Measurements from ENCODE around the gene MBNL1.

MBNL1 gene

DNA sequence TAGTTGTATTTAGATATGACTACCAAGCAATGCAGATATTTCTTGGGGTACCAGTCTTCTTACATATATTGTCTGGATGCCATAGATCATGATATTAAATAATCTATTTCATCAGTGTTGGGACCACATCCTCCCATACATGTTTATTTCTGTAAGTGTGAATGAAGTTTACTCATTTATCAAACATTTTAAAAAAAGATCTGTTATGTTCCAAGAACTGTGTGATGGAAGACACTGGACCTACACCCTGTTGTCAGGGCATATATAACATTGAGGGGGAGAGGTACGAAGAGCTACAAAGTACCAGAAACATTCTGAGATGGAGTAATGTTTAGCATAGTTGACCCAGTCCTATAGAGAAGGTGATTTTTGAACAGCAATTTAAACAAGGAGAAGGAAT is 26.6 kb downstream of the MBNL1 start:
- DNase-seq (ENCODE audit: extremely low read depth in 1 of 2, low read depth in 1 of 2) = no peak

DNA sequence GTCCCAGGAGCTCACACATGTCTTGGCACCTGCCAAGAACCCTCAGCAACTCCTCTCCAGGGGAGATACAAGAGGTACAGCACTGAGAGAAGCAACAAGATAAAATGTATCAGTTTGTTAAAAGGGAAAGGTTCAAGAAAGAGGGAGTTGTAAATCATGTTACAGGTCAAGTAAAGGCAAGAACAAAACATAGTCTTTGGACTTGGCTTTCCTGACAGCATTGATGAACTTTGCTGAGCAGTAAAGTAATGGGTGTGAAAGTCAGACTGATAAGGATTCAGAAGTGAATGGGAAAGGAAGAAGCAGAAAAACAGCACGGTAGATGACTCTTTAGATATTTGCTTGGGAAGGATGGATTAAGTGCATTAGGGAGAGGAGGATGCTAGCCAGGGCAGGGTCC is 27.1 kb downstream of the MBNL1 start:
- DNase-seq (ENCODE audit: extremely low read depth in 1 of 2, low read depth in 1 of 2) = no peak

DNA sequence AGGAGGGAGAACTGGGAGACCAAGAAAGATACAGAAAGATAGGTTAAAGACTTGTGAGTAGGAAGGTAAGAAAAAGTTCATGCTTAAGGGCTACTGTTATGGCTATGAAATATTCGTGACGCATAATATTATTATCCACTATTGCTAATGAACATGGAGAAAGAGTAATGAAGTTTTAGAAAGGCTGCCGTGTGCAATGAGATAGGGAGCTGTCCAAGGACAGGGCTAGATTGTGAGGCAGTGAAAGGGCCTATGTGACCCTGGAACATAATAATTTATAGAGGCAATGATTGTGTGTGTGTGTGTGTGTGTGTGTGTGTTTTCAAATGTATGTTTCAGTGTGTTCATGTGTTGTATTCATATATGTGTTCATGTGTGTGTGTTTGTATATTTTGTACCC is 27.7 kb downstream of the MBNL1 start:
- DNase-seq (ENCODE audit: extremely low read depth in 1 of 2, low read depth in 1 of 2) = no peak

DNA sequence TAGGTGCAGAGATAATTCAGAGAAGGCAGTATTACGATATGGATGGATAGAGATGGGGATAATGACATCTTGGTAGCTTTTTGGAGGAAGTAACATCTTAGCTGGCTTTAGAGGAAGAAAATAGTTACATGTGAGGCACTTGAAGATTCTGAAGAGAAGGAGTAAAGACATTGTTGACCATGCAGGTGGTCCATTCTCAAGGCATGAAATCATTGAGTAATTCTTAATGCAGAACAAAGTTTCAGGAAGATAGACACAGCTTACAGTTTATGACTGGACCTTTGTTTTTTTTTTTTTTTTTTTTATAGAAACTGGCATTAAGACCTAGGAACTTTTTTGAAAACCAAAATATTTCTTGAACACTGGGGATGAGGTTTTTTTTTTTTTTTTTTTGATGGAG is 28.2 kb downstream of the MBNL1 start:
- DNase-seq (ENCODE audit: extremely low read depth in 1 of 2, low read depth in 1 of 2) = no peak

DNA sequence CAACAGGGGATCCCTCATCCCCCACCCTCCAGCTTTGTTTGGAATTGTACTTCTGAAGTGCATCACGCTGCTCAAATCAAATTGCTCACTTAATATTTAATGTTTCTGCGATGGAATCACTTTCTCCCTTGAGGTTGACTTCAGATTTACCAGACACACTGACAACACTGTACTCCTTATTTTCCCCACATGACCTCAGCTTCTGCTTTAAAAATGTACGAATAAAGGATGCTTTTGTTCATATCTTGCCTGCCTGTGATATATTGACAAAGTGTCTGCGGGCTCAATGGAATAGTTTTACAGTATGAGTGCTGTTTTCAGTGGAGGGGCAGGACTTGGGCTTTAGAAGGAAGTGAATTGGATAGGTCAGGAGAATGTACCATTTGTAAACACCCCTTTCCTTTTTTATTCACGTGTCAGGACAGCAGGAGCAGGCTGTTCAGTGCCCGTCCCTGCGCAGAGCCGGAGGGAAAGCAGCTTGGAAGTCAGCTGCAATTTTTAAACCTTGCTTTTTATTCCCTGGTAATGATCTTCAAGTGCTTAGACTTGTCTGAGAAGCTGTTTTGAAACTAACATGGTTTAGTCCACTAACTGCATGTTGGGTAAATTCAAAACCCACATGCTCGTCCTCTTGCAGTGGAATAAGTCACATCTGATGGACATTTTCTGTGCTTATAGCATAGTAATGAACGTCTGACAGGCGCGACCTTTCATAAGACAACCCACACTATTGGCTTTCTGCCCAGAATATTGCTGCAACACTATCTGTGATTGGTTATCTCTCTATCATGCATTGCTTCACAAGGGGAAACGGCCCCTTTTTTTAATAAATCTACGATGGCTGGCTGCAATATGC is 29.9 kb downstream of the MBNL1 start:
- peak in 1 of 2 donors; percentile 39 for DNase-seq (ENCODE audit: extremely low read depth in 1 of 2, low read depth in 1 of 2)

DNA sequence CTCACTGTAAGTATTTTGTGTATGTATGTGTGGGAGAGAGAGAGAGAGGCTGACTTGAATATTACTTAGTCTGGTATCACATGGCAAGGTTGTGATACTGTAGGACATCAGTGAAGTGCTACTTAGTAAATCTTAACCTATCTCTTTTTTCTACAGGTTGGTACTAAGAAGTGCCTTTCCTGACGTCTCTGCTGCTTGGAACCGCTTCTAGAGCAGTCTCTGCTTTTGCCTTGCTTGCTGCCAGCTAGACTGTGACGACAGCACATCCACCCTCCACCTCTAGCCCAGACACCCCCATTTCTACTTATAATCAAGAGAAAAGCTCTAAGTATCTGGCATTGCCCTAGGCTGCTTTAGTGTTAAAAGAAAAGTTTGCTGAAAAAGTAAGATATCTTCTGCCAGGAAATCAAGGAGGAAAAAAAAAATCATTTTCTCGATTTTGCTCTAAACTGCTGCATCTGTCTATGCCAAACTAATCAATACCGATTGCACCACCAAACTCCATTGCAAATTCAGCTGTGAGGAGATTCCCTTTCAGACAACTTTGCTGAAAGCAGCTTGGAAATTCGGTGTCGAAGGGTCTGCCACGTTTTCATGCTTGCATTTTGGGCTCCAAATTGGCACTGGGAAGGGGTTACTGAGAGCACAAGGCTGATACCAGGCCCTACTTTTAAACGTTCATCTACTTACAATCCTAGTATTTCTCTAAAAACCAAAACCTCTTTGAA is 30.7 kb downstream of the MBNL1 start:
- DNase-seq (ENCODE audit: extremely low read depth in 1 of 2, low read depth in 1 of 2) = no peak

DNA sequence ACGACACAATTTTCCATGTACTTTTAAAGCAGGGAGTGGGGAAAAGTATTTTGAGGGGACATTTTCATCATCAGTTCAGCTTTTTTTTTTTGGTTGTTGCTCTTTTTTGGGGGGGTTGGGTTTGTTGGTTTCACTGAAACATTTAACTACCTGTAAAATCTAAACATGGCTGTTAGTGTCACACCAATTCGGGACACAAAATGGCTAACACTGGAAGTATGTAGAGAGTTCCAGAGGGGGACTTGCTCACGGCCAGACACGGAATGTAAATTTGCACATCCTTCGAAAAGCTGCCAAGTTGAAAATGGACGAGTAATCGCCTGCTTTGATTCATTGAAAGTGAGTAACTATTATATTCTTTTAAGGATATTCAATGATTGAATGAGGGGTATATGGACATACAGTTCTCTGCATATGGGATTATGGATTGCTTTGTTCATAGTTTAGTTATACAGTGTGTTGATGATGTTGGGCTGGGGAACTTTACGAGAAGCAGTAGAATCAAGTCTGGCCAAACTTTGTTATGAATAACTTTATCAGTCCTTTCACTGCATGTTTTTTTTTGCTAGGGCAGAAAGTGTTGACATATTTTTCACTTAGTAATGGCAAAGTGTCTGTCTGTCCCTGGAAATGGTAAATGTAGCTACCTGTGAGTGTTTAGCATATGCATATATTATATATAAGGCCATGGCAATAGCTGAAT is 31.5 kb downstream of the MBNL1 start:
- no peak for DNase-seq (ENCODE audit: extremely low read depth in 1 of 2, low read depth in 1 of 2)

DNA sequence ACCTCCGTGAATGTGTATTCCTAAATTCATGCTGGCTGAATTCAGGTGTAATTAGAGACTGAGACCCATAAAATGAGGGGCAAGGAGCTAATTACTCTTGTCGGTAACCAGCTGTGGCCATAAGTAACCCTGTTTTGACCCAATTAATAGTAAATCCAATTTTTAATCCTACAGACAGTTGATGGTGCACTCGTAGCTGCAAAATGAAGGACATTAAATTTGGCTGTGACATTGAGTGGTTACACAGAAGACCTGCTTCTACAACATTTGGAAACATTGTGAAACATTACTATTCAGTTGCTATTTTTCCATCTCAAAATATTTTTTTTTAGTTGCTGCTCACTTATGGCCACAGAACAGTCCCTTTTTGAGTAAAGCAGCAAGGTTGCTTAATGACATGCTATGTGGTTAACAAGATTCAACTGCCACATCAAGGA is 33.0 kb downstream of the MBNL1 start:
- no peak for DNase-seq (ENCODE audit: extremely low read depth in 1 of 2, low read depth in 1 of 2)

DNA sequence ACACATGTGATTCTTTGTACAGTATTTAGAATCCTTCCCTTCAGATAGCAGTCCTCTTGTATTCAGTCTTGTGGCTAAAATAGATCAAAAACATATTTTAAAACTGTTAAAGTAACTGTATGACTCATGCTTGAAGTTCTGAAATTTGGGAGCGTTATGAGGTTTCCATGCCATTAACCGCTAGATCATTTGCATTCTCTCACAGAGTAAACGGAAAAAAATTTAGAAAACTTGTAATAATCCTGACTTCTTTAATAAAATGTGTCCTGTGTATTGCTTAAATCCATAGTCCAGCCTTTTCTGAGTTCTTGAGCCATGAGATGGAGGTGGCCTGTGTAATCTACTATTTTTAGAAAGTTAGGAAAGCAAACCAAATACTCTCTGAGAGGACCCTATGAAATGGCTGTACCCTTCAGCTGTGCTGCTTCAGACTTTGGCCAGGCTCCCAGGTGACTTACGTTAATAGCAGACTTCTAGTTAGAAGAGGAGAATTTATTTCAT is 33.8 kb downstream of the MBNL1 start:
- no peak for DNase-seq (ENCODE audit: extremely low read depth in 1 of 2, low read depth in 1 of 2)

DNA sequence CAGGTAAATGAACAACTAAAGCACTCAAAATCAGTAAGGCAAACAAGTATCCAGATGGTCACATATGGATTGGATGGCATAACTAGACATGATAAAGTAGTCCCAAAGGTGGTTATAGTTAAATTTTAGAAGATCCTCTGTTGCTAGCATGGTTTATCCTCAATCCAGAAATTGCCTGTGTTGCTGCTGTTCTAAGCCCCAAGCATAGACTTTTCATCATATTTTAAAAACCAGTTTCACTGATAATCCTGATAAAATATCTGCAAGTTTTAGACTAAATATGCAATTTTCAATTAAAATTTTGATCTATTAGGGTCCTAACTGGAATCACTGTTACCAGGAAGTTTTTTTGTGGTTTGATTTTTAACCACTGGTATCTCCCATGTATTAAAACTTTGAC is 35.4 kb downstream of the MBNL1 start:
- DNase-seq (ENCODE audit: extremely low read depth in 1 of 2, low read depth in 1 of 2) = no peak

DNA sequence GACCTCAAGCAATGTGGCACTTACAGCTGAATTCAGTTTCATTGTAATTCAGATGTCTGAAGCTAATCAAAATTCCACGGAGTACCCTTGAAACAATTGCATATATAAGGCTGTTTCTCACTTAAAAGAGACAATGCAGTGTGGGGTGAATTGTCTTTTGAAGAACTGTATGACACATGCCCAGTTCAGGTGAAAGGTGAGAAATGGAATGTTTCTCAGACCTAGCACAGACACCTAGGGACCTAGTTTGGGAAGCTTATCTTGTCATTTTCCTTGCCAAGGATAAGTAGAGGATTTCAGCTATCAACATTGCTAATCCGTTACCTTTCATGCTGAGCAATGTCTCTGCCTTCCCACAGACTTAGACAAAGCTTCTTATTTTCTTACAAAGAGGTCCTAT is 36.3 kb downstream of the MBNL1 start:
- no peak for DNase-seq (ENCODE audit: extremely low read depth in 1 of 2, low read depth in 1 of 2)

DNA sequence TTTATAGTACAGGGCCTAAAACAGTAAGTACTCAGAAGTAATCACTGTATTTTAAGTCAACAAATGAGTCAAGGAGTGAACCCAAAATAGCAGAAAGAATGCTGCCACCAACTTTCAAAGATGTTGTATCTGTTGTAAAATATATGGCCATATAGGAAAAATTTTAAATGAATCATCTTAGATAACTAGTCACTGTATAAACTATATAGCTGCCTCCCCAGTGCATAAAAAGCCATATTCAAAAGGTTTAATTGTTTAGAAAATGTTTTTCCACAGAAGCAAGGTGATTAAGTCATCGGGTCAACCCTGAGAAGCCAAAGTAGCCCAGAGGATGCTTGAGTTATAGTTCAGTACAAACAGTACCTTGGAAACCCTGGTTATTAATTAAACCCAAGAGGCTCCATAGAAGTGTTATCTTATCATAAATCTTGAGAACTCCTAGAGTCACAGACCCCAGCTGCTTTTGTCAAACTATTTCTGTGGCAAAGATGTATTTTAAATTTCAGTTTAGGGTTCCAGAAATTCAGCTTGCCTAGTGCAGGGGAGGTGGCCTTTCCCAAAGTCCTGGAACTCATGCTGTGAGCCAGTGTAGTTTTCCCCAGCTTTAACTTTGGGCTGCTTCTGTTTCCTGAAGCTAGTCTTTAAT is 39.2 kb downstream of the MBNL1 start:
- no peak for DNase-seq (ENCODE audit: extremely low read depth in 1 of 2, low read depth in 1 of 2)

DNA sequence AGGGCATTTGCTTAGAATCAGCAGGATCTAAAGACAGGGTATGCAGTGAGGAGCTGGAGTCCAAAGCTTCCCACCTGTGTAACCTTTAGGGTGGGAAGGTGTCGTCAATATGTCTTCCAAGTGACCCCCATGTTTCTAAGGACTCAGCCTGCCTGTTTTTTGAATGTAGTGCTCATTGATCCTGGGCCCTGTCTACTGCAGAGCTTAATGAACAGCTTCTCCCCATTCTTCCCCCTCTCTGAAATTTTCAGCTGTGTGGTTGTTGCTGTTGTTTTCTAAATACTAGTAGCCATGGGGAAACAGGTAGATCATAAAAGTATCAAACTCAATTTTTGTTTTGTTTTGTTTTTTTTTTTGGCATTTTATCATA is 39.7 kb downstream of the MBNL1 start:
- no peak for DNase-seq (ENCODE audit: extremely low read depth in 1 of 2, low read depth in 1 of 2)

DNA sequence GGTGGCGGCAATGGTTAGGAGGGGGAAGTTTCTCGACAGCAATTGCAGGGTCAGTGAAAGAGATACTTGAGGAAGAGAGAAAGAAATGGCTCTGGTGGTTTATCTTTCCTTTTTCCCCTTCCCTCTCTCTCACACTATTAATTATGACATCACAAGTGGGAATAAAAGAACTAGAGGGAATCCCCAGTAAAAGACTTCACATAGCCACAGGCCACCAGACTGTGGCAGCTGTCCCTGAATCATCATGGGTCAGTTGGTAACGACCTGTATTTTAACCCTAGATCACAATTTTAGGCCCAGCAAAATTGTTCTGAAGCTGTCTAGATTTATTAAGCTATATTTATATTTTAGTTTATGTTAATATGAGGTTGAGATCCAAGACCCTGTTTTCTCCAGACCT is 40.3 kb downstream of the MBNL1 start:
- no peak for DNase-seq (ENCODE audit: extremely low read depth in 1 of 2, low read depth in 1 of 2)

DNA sequence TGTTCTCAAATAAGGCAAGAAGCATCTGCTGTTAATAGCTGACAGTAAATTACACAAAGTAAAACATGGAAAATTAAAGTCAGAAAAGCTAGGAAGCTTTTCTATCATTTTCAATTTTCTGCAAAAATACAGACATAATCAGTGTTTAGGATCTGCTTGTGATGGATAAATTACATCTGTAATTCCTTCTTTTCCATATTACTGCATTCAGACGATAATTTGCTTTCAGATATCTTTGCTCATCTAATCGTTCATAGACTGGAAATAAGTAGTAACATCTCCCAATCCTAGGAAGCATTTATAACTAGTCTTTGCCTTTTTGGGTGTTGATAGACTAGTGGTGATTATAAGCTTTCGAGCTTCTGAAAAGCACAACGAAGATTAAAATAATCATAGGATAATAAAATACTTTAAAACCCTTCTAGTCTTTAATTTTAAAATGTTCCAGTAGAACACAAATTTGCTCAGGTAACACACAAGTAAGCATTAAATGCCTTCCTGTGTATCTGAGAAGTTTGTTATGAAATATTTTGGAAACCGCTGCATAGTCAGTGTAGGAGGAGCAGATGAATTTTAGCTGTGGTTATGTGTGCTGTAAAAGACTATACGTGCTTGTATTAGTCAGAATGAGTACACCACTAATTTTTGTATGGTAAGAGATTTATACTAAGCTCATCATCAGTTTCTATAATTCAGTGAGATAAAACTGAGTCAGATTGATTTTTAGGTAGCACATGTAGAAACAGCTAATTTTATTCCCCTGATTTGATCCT is 41.0 kb downstream of the MBNL1 start:
- no peak for DNase-seq (ENCODE audit: extremely low read depth in 1 of 2, low read depth in 1 of 2)

DNA sequence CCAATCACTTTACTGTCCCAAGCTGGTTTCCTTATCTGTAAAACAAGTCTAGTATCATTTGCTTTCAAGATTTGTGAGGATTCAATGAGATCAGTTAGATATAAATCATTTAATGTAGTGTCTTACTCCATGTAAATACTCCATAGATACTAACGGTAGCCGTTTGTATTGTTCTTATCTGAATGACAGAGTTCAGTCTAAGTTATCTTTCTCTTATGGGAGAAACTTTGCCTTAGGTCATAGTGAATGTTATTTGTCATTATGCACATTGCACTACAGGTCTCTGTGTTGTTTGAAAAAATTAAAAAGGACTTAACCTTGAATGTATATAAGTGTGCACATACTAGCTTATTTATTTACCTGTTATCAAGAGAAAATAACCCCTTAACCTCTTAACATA is 44.7 kb downstream of the MBNL1 start:
- no peak for DNase-seq (ENCODE audit: extremely low read depth in 1 of 2, low read depth in 1 of 2)

DNA sequence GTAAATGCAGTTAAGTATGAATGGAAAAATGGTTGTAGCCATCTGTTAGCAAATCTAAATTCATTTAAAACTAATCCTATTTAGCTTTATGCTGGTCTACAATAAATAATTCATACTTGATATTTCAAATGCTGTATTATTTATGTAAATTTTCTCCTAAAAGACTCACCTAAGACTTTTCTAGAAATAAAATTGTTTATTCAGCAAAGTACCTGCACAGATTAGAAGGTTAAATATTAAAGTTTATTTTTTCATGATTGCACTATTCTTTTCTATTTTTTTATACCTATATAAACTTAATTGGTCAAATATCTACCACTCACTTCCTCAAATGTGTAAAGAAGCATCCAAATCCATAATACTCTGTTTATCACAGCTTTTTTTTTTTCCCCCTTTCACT is 45.2 kb downstream of the MBNL1 start:
- no peak for DNase-seq (ENCODE audit: extremely low read depth in 1 of 2, low read depth in 1 of 2)

DNA sequence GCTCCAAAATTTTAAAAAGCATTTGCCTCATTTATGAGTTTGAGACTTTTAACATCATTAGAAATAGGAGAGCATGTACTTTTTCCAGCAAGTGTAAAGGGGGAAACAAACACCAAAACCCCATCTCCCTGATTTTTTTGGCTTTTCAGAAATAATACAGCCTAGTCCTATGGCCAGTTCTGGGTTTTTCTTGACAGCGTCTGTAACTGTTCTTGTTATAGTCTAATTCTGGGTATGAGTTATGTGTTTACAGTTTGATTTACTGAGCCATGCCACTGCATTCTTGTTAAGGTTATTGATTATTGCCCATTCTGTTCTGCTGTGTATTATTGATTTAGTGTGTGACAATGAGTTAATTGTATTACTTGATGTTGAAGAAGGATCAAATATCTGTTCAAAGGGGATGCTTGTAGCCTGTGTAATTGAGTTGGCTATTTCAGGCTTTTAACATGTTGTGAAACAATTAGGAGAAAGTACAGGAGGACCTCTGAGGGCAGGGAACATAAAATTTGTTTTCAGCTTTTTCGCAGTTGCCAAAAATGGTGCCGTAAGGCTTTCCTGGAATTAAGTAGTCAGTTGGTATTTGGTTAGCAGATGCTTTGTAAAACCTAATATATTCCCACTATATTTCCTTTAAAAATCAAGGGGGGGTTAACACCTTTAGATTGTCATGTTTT is 46.1 kb downstream of the MBNL1 start:
- DNase-seq (ENCODE audit: extremely low read depth in 1 of 2, low read depth in 1 of 2) = no peak

DNA sequence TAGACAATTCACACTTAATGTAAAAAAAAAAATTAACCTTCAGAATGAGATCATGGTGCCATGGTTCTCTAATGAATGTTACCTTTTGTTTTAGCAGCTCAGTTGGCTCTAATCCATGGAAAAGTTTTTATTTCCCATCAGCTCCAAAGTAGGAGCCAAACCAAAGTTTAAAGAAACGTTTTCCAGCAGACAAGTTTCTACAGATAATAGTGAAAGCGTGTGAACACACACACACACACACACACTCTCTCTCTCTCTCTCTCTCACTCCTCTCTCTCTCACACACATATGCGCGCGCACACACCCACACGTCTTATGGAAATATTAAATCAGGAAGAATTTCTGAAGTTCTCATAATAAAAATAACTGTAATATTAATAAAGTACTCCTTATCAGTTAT is 46.9 kb downstream of the MBNL1 start:
- DNase-seq (ENCODE audit: extremely low read depth in 1 of 2, low read depth in 1 of 2) = no peak

DNA sequence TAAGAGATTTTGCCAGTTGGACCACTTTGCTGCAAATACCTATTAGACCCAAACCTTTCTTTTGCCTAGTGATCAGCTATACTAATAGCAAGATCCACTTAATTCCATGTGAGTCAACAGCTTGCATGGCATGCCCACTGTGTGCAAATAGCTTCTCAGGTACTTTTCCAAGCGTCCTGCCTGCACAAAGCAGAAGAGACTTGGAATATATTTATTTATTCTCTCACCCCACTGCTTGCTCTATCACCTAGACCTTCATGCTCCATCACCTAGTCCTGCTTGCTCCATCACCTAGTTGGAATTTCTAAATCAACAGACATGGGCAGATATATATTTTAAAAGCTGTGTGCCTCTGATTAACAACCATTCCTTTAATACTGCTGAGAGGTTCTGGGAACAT is 47.6 kb downstream of the MBNL1 start:
- no peak for DNase-seq (ENCODE audit: extremely low read depth in 1 of 2, low read depth in 1 of 2)

All from stimulated activated CD8-positive, alpha-beta memory T cell treated with anti-CD3 and anti-CD28 coated beads, Interleukin-7, amount 100 ng/mL, for 48 hours (primary cell).